ENCODE measurements around the gene KMT2C.
A peak's percentile ranks its signal among the peaks of the same experiment; 100 is the strongest.

The KMT2C gene

DNA sequence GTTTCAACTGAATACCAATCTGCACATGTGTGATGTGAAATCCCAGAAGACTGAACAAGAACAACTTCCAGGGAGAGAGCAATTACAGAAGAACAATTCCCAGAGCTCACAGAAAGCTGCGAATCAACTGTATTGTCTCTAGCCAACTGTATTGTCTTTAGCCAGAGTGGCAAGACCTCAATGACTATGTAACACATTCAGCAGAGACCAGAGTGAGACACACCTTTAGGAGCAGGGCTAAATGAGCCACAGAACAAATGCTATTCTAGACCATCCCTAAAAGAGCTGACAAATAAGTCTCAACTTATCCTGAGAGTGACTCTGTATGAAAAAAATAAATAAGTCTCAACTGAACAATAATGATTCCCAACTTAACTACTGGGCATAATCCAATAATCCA lies 72.0 kb downstream of the KMT2C start (continued):
- TF ChIP-seq, protein P1, sequence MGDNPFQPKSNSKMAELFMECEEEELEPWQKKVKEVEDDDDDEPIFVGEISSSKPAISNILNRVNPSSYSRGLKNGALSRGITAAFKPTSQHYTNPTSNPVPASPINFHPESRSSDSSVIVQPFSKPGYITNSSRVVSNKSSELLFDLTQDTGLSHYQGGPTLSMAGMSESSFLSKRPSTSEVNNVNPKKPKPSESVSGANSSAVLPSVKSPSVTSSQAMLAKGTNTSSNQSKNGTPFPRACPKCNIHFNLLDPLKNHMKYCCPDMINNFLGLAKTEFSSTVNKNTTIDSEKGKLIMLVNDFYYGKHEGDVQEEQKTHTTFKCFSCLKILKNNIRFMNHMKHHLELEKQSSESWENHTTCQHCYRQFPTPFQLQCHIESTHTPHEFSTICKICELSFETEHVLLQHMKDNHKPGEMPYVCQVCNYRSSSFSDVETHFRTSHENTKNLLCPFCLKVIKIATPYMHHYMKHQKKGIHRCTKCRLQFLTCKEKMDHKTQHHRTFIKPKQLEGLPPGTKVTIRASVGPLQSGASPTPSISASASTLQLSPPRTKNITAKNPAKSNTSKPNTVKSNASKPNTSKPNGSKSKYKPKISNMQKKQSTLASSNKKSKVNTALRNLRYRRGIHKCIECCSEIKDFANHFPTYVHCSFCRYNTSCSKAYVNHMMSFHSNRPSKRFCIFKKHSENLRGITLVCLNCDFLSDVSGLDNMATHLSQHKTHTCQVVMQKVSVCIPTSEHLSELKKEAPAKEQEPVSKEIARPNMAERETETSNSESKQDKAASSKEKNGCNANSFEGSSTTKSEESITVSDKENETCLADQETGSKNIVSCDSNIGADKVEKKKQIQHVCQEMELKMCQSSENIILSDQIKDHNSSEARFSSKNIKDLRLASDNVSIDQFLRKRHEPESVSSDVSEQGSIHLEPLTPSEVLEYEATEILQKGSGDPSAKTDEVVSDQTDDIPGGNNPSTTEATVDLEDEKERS (tag by site-specific recombination; IDR thresholded peaks at IDR 0.05): no peak
- no peak for TF ChIP-seq SCRT1 (tag by site-specific recombination; IDR thresholded peaks at IDR 0.05; ENCODE audit: borderline replicate concordance)
- no peak for TF ChIP-seq ZNF292 (tag by site-specific recombination; IDR thresholded peaks at IDR 0.05; ENCODE audit: borderline replicate concordance, low read depth)
- TF ChIP-seq, protein P2, sequence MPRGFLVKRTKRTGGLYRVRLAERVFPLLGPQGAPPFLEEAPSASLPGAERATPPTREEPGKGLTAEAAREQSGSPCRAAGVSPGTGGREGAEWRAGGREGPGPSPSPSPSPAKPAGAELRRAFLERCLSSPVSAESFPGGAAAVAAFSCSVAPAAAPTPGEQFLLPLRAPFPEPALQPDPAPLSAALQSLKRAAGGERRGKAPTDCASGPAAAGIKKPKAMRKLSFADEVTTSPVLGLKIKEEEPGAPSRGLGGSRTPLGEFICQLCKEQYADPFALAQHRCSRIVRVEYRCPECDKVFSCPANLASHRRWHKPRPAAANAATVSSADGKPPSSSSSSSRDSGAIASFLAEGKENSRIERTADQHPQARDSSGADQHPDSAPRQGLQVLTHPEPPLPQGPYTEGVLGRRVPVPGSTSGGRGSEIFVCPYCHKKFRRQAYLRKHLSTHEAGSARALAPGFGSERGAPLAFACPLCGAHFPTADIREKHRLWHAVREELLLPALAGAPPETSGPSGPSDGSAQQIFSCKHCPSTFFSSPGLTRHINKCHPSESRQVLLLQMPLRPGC (tag by site-specific recombination; IDR thresholded peaks at IDR 0.05): no peak
- TF ChIP-seq REST (tag by site-specific recombination; IDR thresholded peaks at IDR 0.05): no peak

DNA sequence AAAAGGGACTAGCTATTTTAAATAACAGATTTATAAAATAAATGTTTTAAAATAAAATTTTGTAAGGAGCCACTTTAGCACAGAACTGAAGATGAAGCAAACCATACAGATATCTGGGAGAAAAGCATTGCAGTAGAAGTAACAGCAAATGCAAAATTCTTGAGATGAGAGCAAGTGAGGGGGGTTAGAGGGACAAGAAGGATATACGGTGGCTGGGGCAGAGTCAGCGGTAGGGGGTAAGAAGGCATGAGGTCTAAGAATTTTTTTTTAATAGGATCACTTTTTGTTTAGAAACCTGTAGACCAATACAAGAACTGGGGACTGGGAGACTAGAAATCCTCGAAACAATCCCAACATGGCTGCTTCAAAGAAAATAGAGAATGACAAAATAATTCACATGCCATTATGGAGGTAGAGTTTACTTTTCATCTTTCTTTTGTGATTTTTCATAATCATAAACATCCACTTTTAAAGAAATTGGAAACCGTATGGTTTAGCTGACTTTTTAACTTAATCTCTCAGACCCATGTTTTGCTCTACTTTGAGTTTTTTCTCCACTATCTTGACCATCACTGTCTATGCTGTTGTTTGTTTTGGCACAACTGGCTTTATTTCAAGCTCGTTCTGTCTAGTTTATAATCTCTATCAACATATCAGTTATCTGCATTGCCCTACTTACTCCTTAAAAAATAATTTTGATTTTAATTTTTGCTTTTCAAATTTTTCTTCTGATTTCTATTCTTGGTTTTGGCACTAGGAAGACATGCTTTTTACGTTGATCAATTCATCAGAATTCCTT lies 73.5 kb downstream of the KMT2C start:
- H3K4me1 ChIP-seq (ENCODE audit: control insufficient read depth, insufficient read depth, low read length): peaks cover 6% of the 10 kb centered on the region
- ChIA-PET POLR2A (no interaction called here), CTCF (no interaction called here)
- no peak for TF ChIP-seq ZNF621 (tag by site-specific recombination; IDR thresholded peaks at IDR 0.05)
- no peak for TF ChIP-seq ZNF48 (tag by site-specific recombination; IDR thresholded peaks at IDR 0.05)
- TF ChIP-seq ZBTB20 (tag by site-specific recombination; IDR thresholded peaks at IDR 0.05): no peak
- TF ChIP-seq AEBP2 (tag by site-specific recombination; IDR thresholded peaks at IDR 0.05; ENCODE audit: borderline replicate concordance): no peak
- no peak for TF ChIP-seq ZNF416 (tag by site-specific recombination; IDR thresholded peaks at IDR 0.05)
- no peak for TF ChIP-seq ZNF391 (tag by site-specific recombination; IDR thresholded peaks at IDR 0.05; ENCODE audit: borderline replicate concordance, low read depth)
- TF ChIP-seq ZNF529 (tag by site-specific recombination; IDR thresholded peaks at IDR 0.05; ENCODE audit: insufficient replicate concordance): no peak
- TF ChIP-seq ZNF354C (tag by site-specific recombination; IDR thresholded peaks at IDR 0.05; ENCODE audit: borderline replicate concordance, low read depth): no peak
- TF ChIP-seq ZNF112 (tag by site-specific recombination; IDR thresholded peaks at IDR 0.05): no peak
- TF ChIP-seq GLIS1 (tag by site-specific recombination; IDR thresholded peaks at IDR 0.05): peak; percentile 54
- TF ChIP-seq PRDM4 (tag by site-specific recombination; IDR thresholded peaks at IDR 0.05): peak; percentile 57; the same call in 1 of the 2 replicates
- TF ChIP-seq KLF1 (tag by site-specific recombination; IDR thresholded peaks at IDR 0.05): no peak
- TF ChIP-seq, protein P3, sequence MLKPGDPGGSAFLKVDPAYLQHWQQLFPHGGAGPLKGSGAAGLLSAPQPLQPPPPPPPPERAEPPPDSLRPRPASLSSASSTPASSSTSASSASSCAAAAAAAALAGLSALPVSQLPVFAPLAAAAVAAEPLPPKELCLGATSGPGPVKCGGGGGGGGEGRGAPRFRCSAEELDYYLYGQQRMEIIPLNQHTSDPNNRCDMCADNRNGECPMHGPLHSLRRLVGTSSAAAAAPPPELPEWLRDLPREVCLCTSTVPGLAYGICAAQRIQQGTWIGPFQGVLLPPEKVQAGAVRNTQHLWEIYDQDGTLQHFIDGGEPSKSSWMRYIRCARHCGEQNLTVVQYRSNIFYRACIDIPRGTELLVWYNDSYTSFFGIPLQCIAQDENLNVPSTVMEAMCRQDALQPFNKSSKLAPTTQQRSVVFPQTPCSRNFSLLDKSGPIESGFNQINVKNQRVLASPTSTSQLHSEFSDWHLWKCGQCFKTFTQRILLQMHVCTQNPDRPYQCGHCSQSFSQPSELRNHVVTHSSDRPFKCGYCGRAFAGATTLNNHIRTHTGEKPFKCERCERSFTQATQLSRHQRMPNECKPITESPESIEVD (tag by site-specific recombination; IDR thresholded peaks at IDR 0.05): peak; percentile 60
- no peak for TF ChIP-seq ZNF311 (tag by site-specific recombination; IDR thresholded peaks at IDR 0.05; ENCODE audit: borderline replicate concordance)
- no peak for TF ChIP-seq ZNF626 (tag by site-specific recombination; IDR thresholded peaks at IDR 0.05)
- no peak for TF ChIP-seq ZNF776 (tag by site-specific recombination; IDR thresholded peaks at IDR 0.05; ENCODE audit: borderline replicate concordance)

More for the DNA sequence above, 73.5 kb downstream of the KMT2C start:
- Histone ChIP-seq H3K36me3 (ENCODE audit: control insufficient read depth in 2 of 2, insufficient read depth in 1 of 2, low read length in 2 of 2) (no peaks in the 10 kb centered on the region), H3K9me3 (ENCODE audit: control insufficient read depth, insufficient read depth, low read depth, low read length) (no peaks in the 10 kb centered on the region), H3K27ac (ENCODE audit: extremely low read depth, low read depth, low read length) (no peak overlapping the region), H3K4me3 (ENCODE audit: low read depth, low read length) (no peak overlapping the region)
